ENCODE data around the gene SLC9A9.

DNA sequence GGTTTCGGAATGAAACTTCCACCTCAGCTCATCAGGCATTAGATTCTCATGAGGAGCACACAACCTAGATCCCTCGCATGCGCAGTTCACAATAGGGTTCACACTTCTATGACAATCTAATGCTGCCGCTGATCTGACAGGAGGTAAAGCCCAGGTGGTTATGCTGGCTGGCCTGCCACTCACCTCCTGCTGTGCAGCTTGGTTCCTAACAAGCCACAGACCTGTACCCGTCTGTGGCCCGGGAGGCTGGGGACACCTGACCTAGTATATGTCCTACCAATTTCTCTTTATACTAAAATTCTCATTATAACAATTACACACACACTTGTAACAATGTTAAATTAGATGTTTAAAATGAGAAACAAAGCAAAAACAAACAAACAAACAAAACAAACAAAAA lies 172.2 kb downstream of the SLC9A9 start:
- TF ChIP-seq, protein P1, sequence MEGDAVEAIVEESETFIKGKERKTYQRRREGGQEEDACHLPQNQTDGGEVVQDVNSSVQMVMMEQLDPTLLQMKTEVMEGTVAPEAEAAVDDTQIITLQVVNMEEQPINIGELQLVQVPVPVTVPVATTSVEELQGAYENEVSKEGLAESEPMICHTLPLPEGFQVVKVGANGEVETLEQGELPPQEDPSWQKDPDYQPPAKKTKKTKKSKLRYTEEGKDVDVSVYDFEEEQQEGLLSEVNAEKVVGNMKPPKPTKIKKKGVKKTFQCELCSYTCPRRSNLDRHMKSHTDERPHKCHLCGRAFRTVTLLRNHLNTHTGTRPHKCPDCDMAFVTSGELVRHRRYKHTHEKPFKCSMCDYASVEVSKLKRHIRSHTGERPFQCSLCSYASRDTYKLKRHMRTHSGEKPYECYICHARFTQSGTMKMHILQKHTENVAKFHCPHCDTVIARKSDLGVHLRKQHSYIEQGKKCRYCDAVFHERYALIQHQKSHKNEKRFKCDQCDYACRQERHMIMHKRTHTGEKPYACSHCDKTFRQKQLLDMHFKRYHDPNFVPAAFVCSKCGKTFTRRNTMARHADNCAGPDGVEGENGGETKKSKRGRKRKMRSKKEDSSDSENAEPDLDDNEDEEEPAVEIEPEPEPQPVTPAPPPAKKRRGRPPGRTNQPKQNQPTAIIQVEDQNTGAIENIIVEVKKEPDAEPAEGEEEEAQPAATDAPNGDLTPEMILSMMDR (IDR thresholded peaks at IDR 0.05; ENCODE audit: poor library complexity): no peak
- TF ChIP-seq EZH2phosphoT487 (IDR thresholded peaks at IDR 0.05; ENCODE audit: low read depth, severe bottlenecking, unreplicated experiment) (no peak), EZH2 (IDR thresholded peaks at IDR 0.05; ENCODE audit: borderline replicate concordance) (no peak)
